Activated CD4-positive, alpha-beta T cell treated with anti-CD3 and anti-CD28 coated beads, Interleukin-2, amount 10 ng/mL, durations not matched to agents 7 days and 5 days (primary cell): ENCODE results near the gene GPC6. TPM values are rescaled to one million over a fixed set of nuclear protein-coding genes. Genes with fewer than 3 reads are reported as not detected.

ENCODE experiments used
- CTCF ChIA-PET: fragments of 350-600 bp; sonication (Branson Sonifier 250); formaldehyde crosslinking; loops from one replicate; lab custom pipeline; 2021; ENCODE audit warnings: antibody characterized with exemption; lab: Charles Lee
- POLR2A ChIA-PET: fragments of 350-600 bp; sonication (Branson Sonifier 250); formaldehyde crosslinking; loops from one replicate; lab custom pipeline; 2021; ENCODE audit warnings: antibody characterized with exemption; lab: Charles Lee
- DNase-seq: peaks from one replicate; pipeline ENCODE4 v3.0.0-alpha.2; 2020
- H3K27ac Mint-ChIP-seq: one replicate; pipeline ENCODE4 v1.8.0; 2021; ENCODE audit warnings: mild to moderate bottlenecking, moderate library complexity, mixed read lengths
- H3K27me3 Mint-ChIP-seq: one replicate; pipeline ENCODE4 v1.8.0; 2021; ENCODE audit warnings: mixed read lengths
- H3K36me3 Mint-ChIP-seq: one replicate; pipeline ENCODE4 v1.8.0; 2021; ENCODE audit warnings: low read depth, mixed read lengths
- H3K4me1 Mint-ChIP-seq: one replicate; pipeline ENCODE4 v1.8.0; 2021; ENCODE audit warnings: mixed read lengths
- H3K4me3 Mint-ChIP-seq: one replicate; pipeline ENCODE4 v1.8.0; 2021; ENCODE audit warnings: mild to moderate bottlenecking, moderate library complexity, mixed read lengths
- H3K9me3 Mint-ChIP-seq: one replicate; pipeline ENCODE4 v1.8.0; 2021; ENCODE audit warnings: mixed read lengths
- total RNA-seq, 2 experiments: library from RNA; stranded (reverse); gene quantifications; one replicate each; pipeline ENCODE4 v1.2.3, GENCODE V29; 2021

The GPC6 gene
- total RNA-seq, 2 experiments from 2014 or later: not detected

DNA sequence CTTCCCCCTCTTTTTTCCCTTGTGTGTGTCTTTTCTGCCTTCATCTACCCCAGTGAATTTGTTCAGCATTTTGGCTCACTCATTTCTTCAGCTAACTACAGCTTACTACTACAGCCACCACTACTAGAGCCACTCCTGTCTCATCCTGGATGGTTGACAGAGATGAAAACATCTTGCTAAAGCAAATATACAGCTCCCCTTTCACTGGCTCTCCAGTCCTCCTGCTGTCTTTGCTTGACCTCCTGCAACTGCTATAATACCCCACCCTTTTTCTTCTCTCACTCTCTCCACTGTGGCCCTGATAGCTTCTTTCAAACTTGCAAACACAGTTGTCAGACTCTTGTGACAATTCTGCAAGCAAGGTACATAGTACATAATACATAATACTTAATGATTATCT, 729.3 kb downstream of the GPC6 start:
- ChIA-PET POLR2A (no interaction called here), CTCF (no interaction called here)
- Mint-ChIP-seq H3K27me3 (no peaks in the 10 kb centered on the region), H3K9me3 (no peaks in the 10 kb centered on the region), H3K27ac (no peak overlapping the region), H3K4me3 (no peak overlapping the region), H3K4me1 (no peaks in the 10 kb centered on the region), H3K36me3 (no peaks in the 10 kb centered on the region)
- no peak for DNase-seq

DNA sequence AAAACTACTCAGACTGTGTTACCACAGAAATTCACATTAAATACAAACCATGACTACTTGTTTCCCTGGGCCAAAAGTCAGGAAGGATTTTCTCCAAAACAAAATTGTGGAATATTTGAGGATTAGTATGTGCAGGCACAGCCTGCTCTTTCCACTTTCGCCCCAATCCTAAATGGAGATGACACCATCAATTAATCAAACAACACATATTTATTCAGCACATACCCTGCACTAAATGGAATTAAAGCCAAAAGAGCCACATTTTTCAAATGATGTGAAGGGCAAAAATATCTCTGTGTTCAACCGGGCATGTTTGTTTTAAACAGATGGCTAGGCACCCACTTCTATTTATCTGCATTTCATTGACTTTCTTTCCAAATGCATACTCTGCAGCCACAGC, 729.8 kb downstream of the GPC6 start:
- Mint-ChIP-seq H3K4me3 (no peak overlapping the region), H3K27ac (no peak overlapping the region)

DNA sequence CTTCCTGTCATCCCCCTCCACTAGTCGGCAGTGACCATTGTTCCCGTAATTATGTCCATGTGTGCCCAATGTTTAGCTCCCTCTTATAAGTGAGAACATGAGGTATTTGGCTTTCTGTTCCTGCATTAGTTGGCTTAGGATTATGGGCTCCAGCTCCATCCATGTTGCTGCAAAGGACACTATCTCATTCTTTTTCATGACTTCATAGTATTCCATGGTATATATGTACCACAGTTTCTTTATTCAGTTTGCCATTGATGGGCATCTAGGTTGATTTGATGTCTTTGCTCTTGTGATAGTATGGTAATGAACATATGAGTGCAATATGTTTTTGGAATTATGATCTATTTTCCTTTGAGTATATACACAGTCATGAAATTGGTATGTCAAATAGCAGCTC, 730.8 kb downstream of the GPC6 start:
- H3K27ac Mint-ChIP-seq: no peak overlapping the region
- no peak overlapping the region for H3K4me3 Mint-ChIP-seq
- no peaks in the 10 kb centered on the region for H3K27me3 Mint-ChIP-seq
- DNase-seq: no peak
- CTCF ChIA-PET: no interaction called here
- H3K9me3 Mint-ChIP-seq: no peaks in the 10 kb centered on the region
- no peaks in the 10 kb centered on the region for H3K36me3 Mint-ChIP-seq
- POLR2A ChIA-PET: no interaction called here
- no peaks in the 10 kb centered on the region for H3K4me1 Mint-ChIP-seq

More for the DNA sequence above, 729.8 kb downstream of the GPC6 start:
- Mint-ChIP-seq H3K27me3 (no peaks in the 10 kb centered on the region), H3K36me3 (no peaks in the 10 kb centered on the region), H3K4me1 (no peaks in the 10 kb centered on the region), H3K9me3 (no peaks in the 10 kb centered on the region)
- ChIA-PET POLR2A (no interaction called here), CTCF (no interaction called here)
- no peak for DNase-seq

DNA sequence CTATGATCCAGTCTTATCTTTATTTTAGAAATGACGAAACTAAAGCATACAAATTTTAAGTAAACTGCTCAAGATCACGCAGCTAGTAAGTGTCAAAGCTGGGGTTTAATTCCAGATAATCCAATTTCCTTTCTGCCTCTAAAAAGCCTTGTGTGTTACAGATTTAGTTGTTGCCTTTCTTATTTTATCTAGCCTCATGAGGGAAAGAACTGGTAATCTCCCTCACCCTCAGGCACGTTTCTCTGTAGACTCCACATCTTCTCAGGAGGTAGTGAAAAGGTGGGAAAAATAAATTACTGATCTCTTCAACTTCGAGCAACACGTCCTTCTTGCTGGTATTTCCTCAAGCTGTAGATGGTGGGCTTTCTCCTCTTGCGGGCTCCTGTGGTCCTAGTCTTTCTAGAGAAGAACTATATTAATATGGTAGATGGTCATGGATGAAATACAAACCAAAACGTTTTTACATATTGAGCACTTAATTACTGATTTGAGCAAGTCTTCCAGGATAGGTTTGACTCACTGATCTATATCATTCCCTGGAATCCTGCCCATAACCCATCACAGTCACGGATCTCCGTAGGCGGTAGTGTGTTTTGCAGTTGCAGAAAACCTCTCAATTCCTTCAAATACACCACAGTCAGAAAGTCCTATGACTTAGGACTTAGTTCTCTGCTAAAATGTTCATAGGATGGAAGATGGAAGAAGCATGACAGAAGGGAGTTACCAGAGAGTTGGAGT, 733.4 kb downstream of the GPC6 start:
- H3K27me3 Mint-ChIP-seq: no peaks in the 10 kb centered on the region
- no peaks in the 10 kb centered on the region for H3K9me3 Mint-ChIP-seq
- no peak for DNase-seq
- CTCF ChIA-PET: no interaction called here
- POLR2A ChIA-PET: no interaction called here
- H3K36me3 Mint-ChIP-seq: no peaks in the 10 kb centered on the region
- H3K27ac Mint-ChIP-seq: no peak overlapping the region
- H3K4me3 Mint-ChIP-seq: no peak overlapping the region
- H3K4me1 Mint-ChIP-seq: no peaks in the 10 kb centered on the region

DNA sequence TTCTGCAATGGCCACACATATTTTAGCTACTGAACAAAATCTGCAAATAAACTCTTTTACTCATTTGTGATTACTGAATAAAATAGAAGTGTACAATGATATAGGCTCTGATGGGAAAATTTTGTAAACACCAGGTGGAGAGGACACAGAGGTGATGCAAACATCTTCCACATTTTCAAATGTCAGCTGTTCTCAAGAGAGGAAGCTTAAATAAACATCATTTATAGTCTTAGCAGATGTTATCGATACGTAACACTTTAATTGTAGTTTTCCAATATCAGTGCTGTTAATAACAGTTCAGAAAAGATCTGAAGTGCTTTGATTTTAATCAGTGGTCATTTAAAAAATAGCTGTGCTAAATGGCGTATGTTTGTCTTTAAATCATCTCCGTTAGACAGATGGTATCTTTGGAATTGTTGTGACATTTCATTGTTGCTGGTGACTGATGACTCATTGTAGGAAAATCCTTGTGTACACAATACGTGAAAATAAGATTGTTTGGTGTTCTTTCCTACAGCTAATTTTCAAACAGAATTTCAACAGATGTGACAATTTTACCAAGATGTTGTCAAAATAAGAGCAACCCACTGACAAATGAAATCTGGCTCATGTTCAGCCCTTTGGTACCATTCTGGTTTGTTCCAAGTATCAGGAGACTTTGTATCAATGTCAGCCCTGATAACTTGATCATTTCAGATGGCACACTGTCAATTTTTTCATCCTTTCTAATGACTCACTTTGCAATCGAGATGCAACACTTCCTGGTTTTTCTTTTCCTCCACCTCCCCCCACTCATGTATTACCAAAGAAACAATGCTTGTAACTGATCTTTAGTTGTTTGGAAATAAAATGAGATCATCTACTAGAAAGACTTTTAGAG, 736.9 kb downstream of the GPC6 start:
- Mint-ChIP-seq H3K27ac (no peak overlapping the region), H3K9me3 (no peaks in the 10 kb centered on the region), H3K36me3 (no peaks in the 10 kb centered on the region), H3K27me3 (no peaks in the 10 kb centered on the region), H3K4me3 (no peak overlapping the region), H3K4me1 (no peaks in the 10 kb centered on the region)
- POLR2A ChIA-PET: no interaction called here
- DNase-seq: no peak
- CTCF ChIA-PET: no interaction called here

DNA sequence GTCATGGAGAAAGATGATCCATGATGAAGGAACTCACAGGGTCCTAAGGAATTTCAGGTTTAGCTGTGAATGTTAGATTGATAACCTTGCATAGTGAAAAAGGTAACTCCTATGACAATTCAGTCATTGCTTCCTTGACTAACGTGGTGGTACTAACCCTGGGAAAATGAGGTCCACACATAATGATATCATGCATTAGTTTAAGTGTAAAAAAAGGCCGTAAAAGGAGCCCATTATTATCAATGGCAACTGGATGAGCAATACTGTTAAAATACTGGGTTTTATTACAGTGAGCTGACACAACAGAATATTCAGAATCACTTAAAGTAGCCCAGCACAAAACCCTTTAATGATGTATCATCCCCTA, 737.5 kb downstream of the GPC6 start:
- ChIA-PET CTCF (no interaction called here), POLR2A (no interaction called here)
- Mint-ChIP-seq H3K36me3 (no peaks in the 10 kb centered on the region), H3K9me3 (no peaks in the 10 kb centered on the region), H3K27me3 (no peaks in the 10 kb centered on the region), H3K27ac (no peak overlapping the region), H3K4me3 (no peak overlapping the region), H3K4me1 (no peaks in the 10 kb centered on the region)
- DNase-seq: no peak

DNA sequence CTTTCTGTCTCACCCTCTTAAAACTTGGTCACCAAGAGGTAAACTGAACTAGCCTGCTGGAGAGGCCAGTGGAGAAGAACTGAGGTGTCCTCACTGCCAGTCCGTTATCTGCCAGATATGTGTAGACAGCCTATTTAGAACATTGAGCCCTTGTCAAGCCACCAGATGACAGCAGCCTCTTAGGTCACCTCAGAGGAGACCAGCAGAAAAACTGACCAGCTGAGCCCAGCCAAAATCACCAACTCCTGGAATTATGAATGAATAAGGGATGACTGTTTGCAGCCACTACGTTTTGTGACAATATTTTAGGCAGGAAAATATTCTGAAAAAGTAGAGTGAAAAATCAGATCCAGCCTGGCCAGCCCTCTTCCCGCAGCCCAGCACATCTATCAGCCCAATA, 739.0 kb downstream of the GPC6 start:
- ChIA-PET CTCF (no interaction called here), POLR2A (no interaction called here)
- Mint-ChIP-seq H3K27me3 (no peaks in the 10 kb centered on the region), H3K9me3 (no peaks in the 10 kb centered on the region), H3K4me3 (no peak overlapping the region), H3K4me1 (no peaks in the 10 kb centered on the region), H3K27ac (no peak overlapping the region), H3K36me3 (no peaks in the 10 kb centered on the region)
- no peak for DNase-seq

DNA sequence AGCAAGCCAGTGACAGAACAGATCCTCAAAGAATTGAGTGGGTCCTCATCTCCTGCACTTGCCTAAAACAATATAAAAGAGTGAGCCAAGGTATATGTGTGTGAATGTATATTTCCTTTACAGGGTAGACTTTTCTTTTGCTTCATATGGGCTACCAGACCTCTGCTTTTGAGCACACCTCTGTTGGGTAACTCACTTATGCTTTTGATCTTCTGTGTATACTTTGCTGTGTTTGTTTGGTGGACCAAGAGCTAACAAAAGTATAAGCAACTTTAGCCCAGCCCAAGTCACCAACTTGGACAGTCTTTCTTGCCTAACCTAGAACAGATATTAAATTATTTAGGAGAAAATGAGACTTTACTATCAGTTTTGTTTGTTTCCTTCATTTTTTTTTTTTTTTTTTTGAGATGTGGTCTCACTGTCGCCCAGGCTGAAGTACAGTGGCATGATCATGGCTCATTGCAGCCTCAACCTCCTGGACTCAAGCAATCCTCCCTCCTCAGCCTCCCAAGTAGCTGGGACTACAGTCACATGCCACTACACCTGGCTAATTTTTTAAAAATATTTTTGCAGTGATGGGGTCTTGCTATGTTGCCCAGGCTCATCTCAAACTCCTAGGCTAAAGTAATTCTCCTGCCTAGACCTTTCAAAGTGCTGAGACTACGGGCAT, 739.8 kb downstream of the GPC6 start:
- DNase-seq: no peak
- POLR2A ChIA-PET: no interaction called here
- Mint-ChIP-seq H3K27me3 (no peaks in the 10 kb centered on the region), H3K36me3 (no peaks in the 10 kb centered on the region), H3K4me3 (no peak overlapping the region), H3K4me1 (no peaks in the 10 kb centered on the region), H3K27ac (no peak overlapping the region), H3K9me3 (no peaks in the 10 kb centered on the region)
- CTCF ChIA-PET: no interaction called here

DNA sequence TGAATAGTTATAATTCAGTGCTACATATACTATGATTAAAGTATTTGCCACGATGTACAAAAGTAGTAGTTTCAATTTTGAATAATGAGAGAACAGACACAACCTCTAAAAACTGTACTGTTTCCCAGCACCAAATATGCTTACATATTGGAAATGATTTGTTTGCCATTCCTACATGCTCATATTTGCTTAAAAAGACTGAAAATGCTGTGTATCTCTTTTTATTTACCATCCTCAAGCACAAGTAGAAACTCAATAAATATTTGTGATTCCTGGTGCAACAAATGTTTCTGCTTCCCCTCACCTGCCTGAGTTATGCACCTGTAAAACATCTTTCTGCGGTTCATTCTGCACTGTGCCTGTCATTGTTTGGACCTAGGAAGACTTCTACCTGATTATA, 740.7 kb downstream of the GPC6 start:
- no peak overlapping the region for H3K4me3 Mint-ChIP-seq
- H3K9me3 Mint-ChIP-seq: no peaks in the 10 kb centered on the region
- H3K4me1 Mint-ChIP-seq: no peaks in the 10 kb centered on the region
- no peak overlapping the region for H3K27ac Mint-ChIP-seq
- ChIA-PET POLR2A (no interaction called here), CTCF (no interaction called here)
- no peak for DNase-seq
- no peaks in the 10 kb centered on the region for H3K36me3 Mint-ChIP-seq
- H3K27me3 Mint-ChIP-seq: no peaks in the 10 kb centered on the region

DNA sequence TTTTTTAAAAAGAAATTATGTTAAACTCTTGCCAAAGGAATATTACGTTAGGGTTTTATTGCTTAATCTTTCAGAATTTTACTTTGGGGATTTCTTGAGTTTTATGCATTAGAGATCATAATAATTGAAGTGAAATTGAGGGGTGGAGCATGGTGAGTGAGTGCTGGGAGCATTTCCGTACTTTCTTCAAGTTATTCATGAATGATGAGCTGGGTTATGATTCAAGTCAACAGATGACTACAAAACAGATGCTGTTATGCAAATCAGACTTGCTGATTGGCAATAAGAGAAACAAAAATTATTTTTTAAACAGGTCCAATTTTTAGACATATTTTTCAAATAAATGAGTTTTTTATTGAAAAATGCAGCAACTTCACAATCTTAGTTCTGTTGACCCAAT, 748.6 kb downstream of the GPC6 start:
- H3K27ac Mint-ChIP-seq: no peak overlapping the region
- H3K4me3 Mint-ChIP-seq: no peak overlapping the region
- no peaks in the 10 kb centered on the region for H3K36me3 Mint-ChIP-seq
- no peaks in the 10 kb centered on the region for H3K27me3 Mint-ChIP-seq
- CTCF ChIA-PET: no interaction called here
- H3K9me3 Mint-ChIP-seq: no peaks in the 10 kb centered on the region
- POLR2A ChIA-PET: no interaction called here
- DNase-seq: no peak
- H3K4me1 Mint-ChIP-seq: no peaks in the 10 kb centered on the region

DNA sequence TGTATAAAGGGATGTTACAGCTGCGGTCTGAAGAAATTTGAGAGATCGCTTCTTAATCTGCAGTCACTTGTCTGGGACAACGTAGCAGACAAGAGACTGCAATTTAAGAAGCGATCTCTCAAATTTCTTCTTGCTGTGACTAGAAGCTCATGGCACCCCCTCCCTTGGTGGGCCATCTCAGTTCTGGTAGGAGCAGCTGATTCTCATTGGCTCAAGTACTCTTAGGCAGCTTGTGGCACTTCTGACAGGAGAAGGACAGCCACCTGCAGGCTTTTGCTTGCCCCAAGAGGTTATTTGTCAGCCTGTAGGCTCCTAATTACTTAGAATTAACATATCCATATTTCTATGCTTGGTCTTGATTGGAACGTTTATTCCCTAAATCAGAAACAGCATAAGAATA, 749.9 kb downstream of the GPC6 start:
- no peaks in the 10 kb centered on the region for H3K36me3 Mint-ChIP-seq
- no peak for DNase-seq
- CTCF ChIA-PET: no interaction called here
- H3K27ac Mint-ChIP-seq: no peak overlapping the region
- no peak overlapping the region for H3K4me3 Mint-ChIP-seq
- POLR2A ChIA-PET: no interaction called here
- H3K9me3 Mint-ChIP-seq: no peaks in the 10 kb centered on the region
- H3K4me1 Mint-ChIP-seq: no peaks in the 10 kb centered on the region
- no peaks in the 10 kb centered on the region for H3K27me3 Mint-ChIP-seq

DNA sequence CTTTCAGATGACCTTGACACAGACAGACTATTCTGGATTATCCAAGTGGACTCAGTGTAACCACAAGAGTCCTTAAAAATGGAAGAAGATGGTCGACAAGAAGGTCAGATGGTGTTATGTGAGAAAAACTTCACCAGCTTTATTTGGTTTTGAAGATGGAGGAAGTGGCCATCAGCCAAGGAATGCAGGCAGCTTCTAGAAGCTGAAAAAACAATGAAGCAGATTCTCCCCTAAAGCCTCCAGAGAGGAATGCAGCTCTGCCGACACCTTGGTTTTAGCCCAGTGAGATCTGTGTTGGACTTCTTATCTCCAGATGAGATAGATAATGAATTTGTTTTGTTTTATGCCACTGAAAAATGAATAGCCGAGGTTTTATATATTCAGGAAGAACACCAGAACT, 751.4 kb downstream of the GPC6 start:
- ChIA-PET POLR2A (no interaction called here), CTCF (interaction anchor here (0.6 kb wide), 1 partner anchor 867 kb away, joined by 3 read pairs; no protein-coding TSS in a partner anchor)
- Mint-ChIP-seq H3K4me3 (no peak overlapping the region), H3K4me1 (no peaks in the 10 kb centered on the region), H3K27ac (no peak overlapping the region), H3K27me3 (no peaks in the 10 kb centered on the region), H3K9me3 (no peaks in the 10 kb centered on the region), H3K36me3 (no peaks in the 10 kb centered on the region)
- DNase-seq: no peak

DNA sequence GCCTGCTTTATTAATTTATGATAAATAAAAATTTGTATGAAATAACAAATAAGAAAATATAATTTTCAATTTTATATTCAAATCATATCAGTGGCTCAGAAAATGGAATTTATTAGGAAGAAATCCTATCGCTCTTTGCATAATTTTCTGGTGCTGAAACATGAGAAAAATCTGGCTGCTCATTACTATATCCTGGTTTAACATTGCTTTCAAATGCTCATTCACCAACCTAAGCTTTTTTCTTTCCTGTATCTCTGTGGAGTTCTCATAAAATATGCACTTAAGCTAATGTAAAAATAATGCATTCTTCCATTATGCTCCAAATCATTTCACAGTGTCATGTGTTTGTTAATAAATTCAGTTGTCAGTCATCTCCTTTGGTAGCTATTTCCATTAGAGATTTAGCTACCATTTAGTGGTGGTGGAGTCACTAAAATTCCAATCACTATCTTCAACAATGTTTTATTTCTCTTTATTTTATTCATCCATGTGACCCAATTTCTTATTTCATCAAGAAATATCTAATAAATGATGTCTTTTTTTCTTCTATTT, 754.9 kb downstream of the GPC6 start:
- Mint-ChIP-seq H3K36me3 (no peaks in the 10 kb centered on the region), H3K27me3 (no peaks in the 10 kb centered on the region), H3K9me3 (no peaks in the 10 kb centered on the region), H3K4me3 (no peak overlapping the region), H3K4me1 (no peaks in the 10 kb centered on the region), H3K27ac (no peak overlapping the region)
- DNase-seq: no peak
- CTCF ChIA-PET: no interaction called here
- POLR2A ChIA-PET: no interaction called here
